ENCODE results near the gene SLC39A2.
"Not testable (repeated sequence)": the region's sequence is repeated elsewhere in the genome, so short reads cannot be mapped to it uniquely, and the experiment has no call there.

The SLC39A2 gene

GRCh38 chr14:20986811-20987210, 12.3 kb upstream of the SLC39A2 start:
- FAIRE-seq, result peak; percentile 88
- peak; percentile 57 for DNase-seq (ENCODE audit: insufficient read length, low spot score)
- TF ChIP-seq POLR2A (IDR thresholded peaks at IDR 0.05; ENCODE audit: low read depth, low read length), result no peak

GRCh38 chr14:20988717-20989470, 10.2 kb upstream of the SLC39A2 start:
- no peak for TF ChIP-seq POLR2A (IDR thresholded peaks at IDR 0.05; ENCODE audit: low read depth, low read length)
- no peak for FAIRE-seq
- no peak for DNase-seq (ENCODE audit: insufficient read length, low spot score)

GRCh38 chr14:20989471-20989786, 9.7 kb upstream of the SLC39A2 start:
- no peak for TF ChIP-seq POLR2A (IDR thresholded peaks at IDR 0.05; ENCODE audit: low read depth, low read length)
- DNase-seq (ENCODE audit: insufficient read length, low spot score) (peak; percentile 54), FAIRE-seq (no peak)

GRCh38 chr14:20989787-20990600, 9.1 kb upstream of the SLC39A2 start, which contains the start of gene METTL17:
Gene METTL17 (plus strand): TSS chr14:20989980. CDS start chr14:20990003, 23 bp downstream.
- FAIRE-seq, result peak; percentile 53
- peak; percentile 58 for TF ChIP-seq POLR2A (IDR thresholded peaks at IDR 0.05; ENCODE audit: low read depth, low read length)
- no peak for DNase-seq (ENCODE audit: insufficient read length, low spot score)

GRCh38 chr14:20996521-20996920, 2.6 kb upstream of the SLC39A2 start:
- no peak for FAIRE-seq
- no peak for DNase-seq (ENCODE audit: insufficient read length, low spot score)
- TF ChIP-seq POLR2A (IDR thresholded peaks at IDR 0.05; ENCODE audit: low read depth, low read length), result no peak

GRCh38 chr14:20997115-20997514, 2.0 kb upstream of the SLC39A2 start:
- FAIRE-seq (no peak), DNase-seq (ENCODE audit: insufficient read length, low spot score) (no peak)
- TF ChIP-seq POLR2A (IDR thresholded peaks at IDR 0.05; ENCODE audit: low read depth, low read length), result no peak

- no peak for FAIRE-seq
- TF ChIP-seq POLR2A (IDR thresholded peaks at IDR 0.05; ENCODE audit: low read depth, low read length), result no peak
- no peak for DNase-seq (ENCODE audit: insufficient read length, low spot score)
These were observed 1.5 kb upstream of the SLC39A2 start for GRCh38 chr14:20997564-20997963.

GRCh38 chr14:20998139-20998538, 954 bp upstream of the SLC39A2 start:
- no peak for TF ChIP-seq POLR2A (IDR thresholded peaks at IDR 0.05; ENCODE audit: low read depth, low read length)
- no peak for FAIRE-seq
- no peak for DNase-seq (ENCODE audit: insufficient read length, low spot score)

GRCh38 chr14:20999591-20999990, 498 bp downstream of the SLC39A2 start:
- DNase-seq (ENCODE audit: insufficient read length, low spot score), result no peak
- FAIRE-seq, result no peak
- no peak for TF ChIP-seq POLR2A (IDR thresholded peaks at IDR 0.05; ENCODE audit: low read depth, low read length)

GRCh38 chr14:21001218-21001617, 2.1 kb downstream of the SLC39A2 start:
- FAIRE-seq, result no peak
- TF ChIP-seq POLR2A (IDR thresholded peaks at IDR 0.05; ENCODE audit: low read depth, low read length), result no peak
- no peak for DNase-seq (ENCODE audit: insufficient read length, low spot score)

GRCh38 chr14:21003788-21004346, 4.8 kb downstream of the SLC39A2 start:
- FAIRE-seq (no peak), DNase-seq (ENCODE audit: insufficient read length, low spot score) (no peak)
- TF ChIP-seq POLR2A (IDR thresholded peaks at IDR 0.05; ENCODE audit: low read depth, low read length), result no peak

GRCh38 chr14:21009721-21010120, 10.6 kb downstream of the SLC39A2 start:
- not testable (repeated sequence) for DNase-seq (ENCODE audit: insufficient read length, low spot score); FAIRE-seq

- FAIRE-seq (no peak), DNase-seq (ENCODE audit: insufficient read length, low spot score) (no peak)
- no peak for TF ChIP-seq POLR2A (IDR thresholded peaks at IDR 0.05; ENCODE audit: low read depth, low read length)
These were observed 12.0 kb downstream of the SLC39A2 start for GRCh38 chr14:21011136-21011535.

GRCh38 chr14:21014761-21015190, 15.7 kb downstream of the SLC39A2 start:
- peak; percentile 93 for FAIRE-seq
- DNase-seq (ENCODE audit: insufficient read length, low spot score), result peak; percentile 51
- TF ChIP-seq POLR2A (IDR thresholded peaks at IDR 0.05; ENCODE audit: low read depth, low read length), result no peak

Data from H54 (cell line).